ENCODE results near the gene ARHGAP24.

DNA sequence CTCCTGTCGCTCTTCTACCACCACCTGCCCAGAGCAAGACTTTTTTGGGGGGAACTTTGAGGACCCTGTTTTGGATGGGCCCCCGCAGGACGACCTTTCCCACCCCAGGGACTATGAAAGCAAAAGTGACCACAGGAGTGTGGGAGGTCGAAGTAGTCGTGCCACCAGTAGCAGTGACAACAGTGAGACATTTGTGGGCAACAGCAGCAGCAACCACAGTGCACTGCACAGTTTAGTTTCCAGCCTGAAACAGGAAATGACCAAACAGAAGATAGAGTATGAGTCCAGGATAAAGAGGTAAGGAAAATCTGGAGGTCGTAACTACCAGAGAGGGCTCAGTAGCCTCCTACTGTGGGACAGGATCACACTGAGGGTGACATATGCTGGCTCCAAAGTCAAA is 520.4 kb downstream of the ARHGAP24 start:
- TF ChIP-seq POLR2AphosphoS2 (conservative IDR thresholded peaks at IDR 0.05; ENCODE audit: low read length) (no peak), POLR2A (IDR thresholded peaks at IDR 0.05; ENCODE audit: low read length) (no peak), EP300 (IDR thresholded peaks at IDR 0.05) (no peak), CEBPB (IDR thresholded peaks at IDR 0.05) (no peak)
- TF ChIP-seq, protein P1, sequence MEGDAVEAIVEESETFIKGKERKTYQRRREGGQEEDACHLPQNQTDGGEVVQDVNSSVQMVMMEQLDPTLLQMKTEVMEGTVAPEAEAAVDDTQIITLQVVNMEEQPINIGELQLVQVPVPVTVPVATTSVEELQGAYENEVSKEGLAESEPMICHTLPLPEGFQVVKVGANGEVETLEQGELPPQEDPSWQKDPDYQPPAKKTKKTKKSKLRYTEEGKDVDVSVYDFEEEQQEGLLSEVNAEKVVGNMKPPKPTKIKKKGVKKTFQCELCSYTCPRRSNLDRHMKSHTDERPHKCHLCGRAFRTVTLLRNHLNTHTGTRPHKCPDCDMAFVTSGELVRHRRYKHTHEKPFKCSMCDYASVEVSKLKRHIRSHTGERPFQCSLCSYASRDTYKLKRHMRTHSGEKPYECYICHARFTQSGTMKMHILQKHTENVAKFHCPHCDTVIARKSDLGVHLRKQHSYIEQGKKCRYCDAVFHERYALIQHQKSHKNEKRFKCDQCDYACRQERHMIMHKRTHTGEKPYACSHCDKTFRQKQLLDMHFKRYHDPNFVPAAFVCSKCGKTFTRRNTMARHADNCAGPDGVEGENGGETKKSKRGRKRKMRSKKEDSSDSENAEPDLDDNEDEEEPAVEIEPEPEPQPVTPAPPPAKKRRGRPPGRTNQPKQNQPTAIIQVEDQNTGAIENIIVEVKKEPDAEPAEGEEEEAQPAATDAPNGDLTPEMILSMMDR (IDR thresholded peaks at IDR 0.05) = no peak
- TF ChIP-seq, protein P2, sequence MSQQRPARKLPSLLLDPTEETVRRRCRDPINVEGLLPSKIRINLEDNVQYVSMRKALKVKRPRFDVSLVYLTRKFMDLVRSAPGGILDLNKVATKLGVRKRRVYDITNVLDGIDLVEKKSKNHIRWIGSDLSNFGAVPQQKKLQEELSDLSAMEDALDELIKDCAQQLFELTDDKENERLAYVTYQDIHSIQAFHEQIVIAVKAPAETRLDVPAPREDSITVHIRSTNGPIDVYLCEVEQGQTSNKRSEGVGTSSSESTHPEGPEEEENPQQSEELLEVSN (IDR thresholded peaks at IDR 0.05; ENCODE audit: borderline replicate concordance, low read depth) = no peak
- TF ChIP-seq, protein P3, sequence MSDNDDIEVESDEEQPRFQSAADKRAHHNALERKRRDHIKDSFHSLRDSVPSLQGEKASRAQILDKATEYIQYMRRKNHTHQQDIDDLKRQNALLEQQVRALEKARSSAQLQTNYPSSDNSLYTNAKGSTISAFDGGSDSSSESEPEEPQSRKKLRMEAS (IDR thresholded peaks at IDR 0.05) = no peak

All from A549 (cell line).